AG04450 (cell line): ENCODE results near the gene OSBPL5. TPM values are rescaled to one million over a fixed set of nuclear protein-coding genes. Genes with fewer than 3 reads are reported as not detected.

Experiments used
- CTCF ChIA-PET: fragments of 300-600, 350-600 bp; formaldehyde crosslinking; extraction: SDS; loops from one replicate; lab custom pipeline; 2022; ENCODE audit warnings: antibody characterized with exemption, inconsistent platforms; lab: Charles Lee
- POLR2A ChIA-PET: fragments of 350-600 bp; formaldehyde crosslinking; extraction: SDS; loops from one replicate; lab custom pipeline; 2021; ENCODE audit warnings: antibody characterized with exemption, inconsistent platforms; lab: Yijun Ruan, JAX
- DNase-seq: peaks from one replicate; pipeline ENCODE4 v3.0.0-alpha.2; 2011; ENCODE audit warnings: low read depth, low spot score
- H3K27ac ChIP-seq: one replicate; pipeline ENCODE4 v1.5.1; 2012; ENCODE audit warnings: low read depth, low read length, control low read depth
- H3K27me3 ChIP-seq: one replicate; pipeline ENCODE4 v1.6.0; 2012; ENCODE audit warnings: low read length; ENCODE audit not compliant: control insufficient read depth, insufficient read depth
- H3K4me3 ChIP-seq: 2 replicates; pipeline ENCODE4 v1.5.1; 2011; ENCODE audit warnings: mild to moderate bottlenecking, low read depth, low read length, control low read depth
- H3K9me3 ChIP-seq: 2 replicates; pipeline ENCODE4 v1.5.1; 2012; ENCODE audit warnings: low read length; ENCODE audit not compliant: control insufficient read depth, insufficient read depth
- CTCF ChIP-seq: IDR thresholded peaks from 2 replicates; pipeline ENCODE4 v1.5.1; 2011; ENCODE audit warnings: low read depth, low read length, control low read depth, inconsistent platforms
- polyA plus RNA-seq: library from polyadenylated mRNA; depleted of rRNA; stranded (reverse); fragments of >200 nt; gene quantifications from 2 replicates; pipeline ENCODE4 v1.2.3, GENCODE V29; 2011

Gene OSBPL5
- polyA plus RNA-seq, 1 experiment, result 7.4 TPM

- ChIA-PET POLR2A (interaction anchor here (0.6 kb wide), 2 partner anchors 69 to 688 kb away, joined by 3 to 5 read pairs; no protein-coding TSS in a partner anchor), CTCF (interaction anchor here (1.2 to 2.7 kb wide), 2 partner anchors 13 to 47 kb away, joined by 3 to 9 read pairs; partner anchors contain the start of gene CARS1)
Observed at GRCh38 chr11:3044004-3044403, 121.1 kb downstream of the OSBPL5 start.

DNA sequence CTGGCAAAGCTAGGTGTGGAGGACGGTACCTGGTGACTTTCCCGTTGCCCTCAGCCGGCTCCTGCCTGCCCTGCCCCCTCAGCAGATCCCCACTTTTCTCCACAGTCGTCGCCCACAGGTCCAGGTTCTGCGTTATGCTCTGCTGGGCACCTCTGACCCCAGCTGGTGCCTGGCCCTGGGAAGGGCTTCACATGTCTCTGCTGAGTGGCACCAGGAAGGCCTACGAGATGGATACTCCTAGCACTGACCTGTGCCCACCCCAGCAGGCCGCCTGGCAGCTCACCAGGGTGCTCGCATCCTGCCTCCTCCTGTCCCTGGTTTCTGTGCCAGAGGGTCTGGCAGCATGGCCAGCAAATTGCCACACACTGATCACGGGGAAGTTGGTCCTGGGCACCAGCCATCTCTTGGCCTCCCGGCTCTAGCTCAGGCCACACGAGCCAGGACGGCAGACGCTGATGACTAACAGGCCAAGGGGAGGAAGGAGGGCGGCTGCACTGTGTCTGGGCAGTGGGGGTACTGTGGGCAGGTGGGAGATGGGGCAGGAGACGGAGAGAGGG is 121.7 kb downstream of the OSBPL5 start:
- Histone ChIP-seq H3K27ac (no peak overlapping the region), H3K9me3 (no peaks in the 10 kb centered on the region), H3K4me3 (no peak overlapping the region), H3K27me3 (no peaks in the 10 kb centered on the region)
- ChIA-PET POLR2A (interaction anchor here (0.6 kb wide), 2 partner anchors 69 to 689 kb away, joined by 3 to 5 read pairs; no protein-coding TSS in a partner anchor), CTCF (interaction anchor here (2.7 kb wide), 1 partner anchor 48 kb away, joined by 9 read pairs; no protein-coding TSS in a partner anchor)
- no peak for TF ChIP-seq CTCF
- DNase-seq, result no peak

More at GRCh38 chr11:3044004-3044403, 121.1 kb downstream of the OSBPL5 start:
- H3K27ac ChIP-seq, result no peak overlapping the region
- H3K4me3 ChIP-seq, result no peak overlapping the region
- TF ChIP-seq CTCF, result no peak
- H3K9me3 ChIP-seq, result no peaks in the 10 kb centered on the region
- H3K27me3 ChIP-seq, result no peaks in the 10 kb centered on the region
- DNase-seq, result no peak

DNA sequence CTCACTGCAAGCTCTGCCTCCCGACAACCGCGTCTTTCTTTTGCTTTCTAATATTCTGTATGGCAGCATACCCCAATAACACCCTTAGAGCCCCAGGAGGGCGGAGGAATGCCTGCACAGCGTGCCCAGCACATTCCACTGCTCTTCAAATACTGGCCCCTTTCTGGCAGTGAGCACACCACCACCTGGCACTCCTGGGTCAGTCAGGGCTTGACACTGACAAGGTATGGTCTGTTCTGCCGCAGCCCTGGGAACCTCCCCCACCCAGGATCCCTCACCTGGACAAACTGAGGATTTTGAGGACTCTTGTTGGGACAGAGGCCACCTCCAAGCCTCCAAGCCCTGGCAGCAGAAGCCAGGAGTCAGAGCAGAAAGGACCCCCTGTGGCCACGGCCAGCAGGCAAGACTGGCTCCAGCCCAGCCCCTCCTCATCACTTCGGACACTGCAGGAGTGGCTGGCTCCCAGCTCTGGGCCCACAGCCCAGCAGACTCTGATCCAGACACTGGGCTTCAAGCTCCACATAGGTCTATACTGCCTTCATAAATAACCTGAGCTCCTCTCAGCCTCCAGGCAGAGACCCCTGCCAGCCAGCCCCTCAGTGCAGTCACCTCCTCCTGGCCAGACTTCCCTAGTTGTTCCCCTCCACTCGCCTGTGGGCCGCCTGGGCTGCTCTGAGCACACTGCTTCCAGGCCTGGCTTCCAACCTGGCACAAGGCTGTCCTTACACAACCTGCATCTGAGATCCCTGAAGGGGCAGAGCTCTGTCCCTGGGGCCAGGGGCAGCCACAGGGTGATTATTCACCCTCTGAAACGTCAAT is 122.4 kb downstream of the OSBPL5 start:
- ChIA-PET POLR2A (no interaction called here), CTCF (interaction anchor here (2.7 kb wide), 1 partner anchor 49 kb away, joined by 9 read pairs; no protein-coding TSS in a partner anchor)
- no peak overlapping the region for H3K4me3 ChIP-seq
- H3K9me3 ChIP-seq, result no peaks in the 10 kb centered on the region
- TF ChIP-seq CTCF, result no peak
- no peak for DNase-seq
- H3K27me3 ChIP-seq, result no peaks in the 10 kb centered on the region
- H3K27ac ChIP-seq, result no peak overlapping the region

- Histone ChIP-seq H3K27ac (no peak overlapping the region), H3K9me3 (no peaks in the 10 kb centered on the region), H3K4me3 (no peak overlapping the region), H3K27me3 (no peaks in the 10 kb centered on the region)
- DNase-seq, result no peak
- TF ChIP-seq CTCF, result no peak
- ChIA-PET POLR2A (no interaction called here), CTCF (interaction anchor here (6.8 kb wide), 1 partner anchor 49 kb away, joined by 61 read pairs; no protein-coding TSS in a partner anchor)
Observed at GRCh38 chr11:3041699-3042441, 123.2 kb downstream of the OSBPL5 start.
